Thoracic aorta (tissue), 2 donors: ENCODE data around the gene LRP11. TPM values are rescaled to one million over a fixed set of nuclear protein-coding genes. Genes with fewer than 3 reads are reported as not detected.
"Not testable (repeated sequence)": the region's sequence is repeated elsewhere in the genome, so short reads cannot be mapped to it uniquely, and the experiment has no call there.

Experiments
- ATAC-seq: fragments of 150-250 bp; one replicate; pipeline ENCODE4 v1.8.0; 2017; ENCODE audit warnings: low read depth; ENCODE audit not compliant: insufficient number of reproducible peaks, low FRiP score
- DNase-seq: peaks from one replicate; pipeline ENCODE4 v3.0.0-alpha.2; 2020; ENCODE audit warnings: low spot score
- H3K27ac ChIP-seq, 2 donors: fragments of 200-600 bp; sonication (generic); 1 replicate in 1 of 2; 2 replicates in 1 of 2; pipeline ENCODE4 v1.5.1; 2016; ENCODE audit warnings: mild to moderate bottlenecking in 2 of 2, moderate library complexity in 2 of 2
- H3K27me3 ChIP-seq: fragments of 200-600 bp; sonication (generic); replicated peaks from 2 replicates; pipeline ENCODE4 v1.6.0; 2016; ENCODE audit warnings: mild to moderate bottlenecking; ENCODE audit not compliant: insufficient read depth
- H3K36me3 ChIP-seq: fragments of 200-600 bp; sonication (generic); one replicate; pipeline ENCODE4 v1.5.1; 2016
- H3K4me1 ChIP-seq, 2 donors: fragments of 200-600 bp; sonication (generic); 1 replicate in 1 of 2; 2 replicates in 1 of 2; pipeline versions ENCODE4 v1.5.1 to v1.6.0; 2016; ENCODE audit warnings: low read depth in 2 of 2, mild to moderate bottlenecking in 1 of 2; ENCODE audit not compliant: control insufficient read depth in 1 of 2
- H3K4me3 ChIP-seq: fragments of 200-600 bp; sonication (generic); 2 replicates; pipeline ENCODE4 v1.5.1; 2016; ENCODE audit warnings: mild to moderate bottlenecking
- H3K9me3 ChIP-seq: fragments of 200-600 bp; sonication (generic); 2 replicates; pipeline ENCODE4 v1.5.1; 2016
- CTCF ChIP-seq: fragments of 200-600 bp; sonication (generic); IDR thresholded peaks from one replicate; pipeline ENCODE4 v1.5.1; 2019; ENCODE audit warnings: antibody characterized with exemption
- total RNA-seq, 2 donors: library from RNA; depleted of rRNA; stranded (reverse); fragments of >200 nt; gene quantifications; one replicate each; pipeline versions ENCODE4 v1.1.0 to v1.2.3, GENCODE V29; 2016

LRP11 gene
- total RNA-seq, 2 donors from 2014 or later = 22.4 to 31.8 TPM

DNA sequence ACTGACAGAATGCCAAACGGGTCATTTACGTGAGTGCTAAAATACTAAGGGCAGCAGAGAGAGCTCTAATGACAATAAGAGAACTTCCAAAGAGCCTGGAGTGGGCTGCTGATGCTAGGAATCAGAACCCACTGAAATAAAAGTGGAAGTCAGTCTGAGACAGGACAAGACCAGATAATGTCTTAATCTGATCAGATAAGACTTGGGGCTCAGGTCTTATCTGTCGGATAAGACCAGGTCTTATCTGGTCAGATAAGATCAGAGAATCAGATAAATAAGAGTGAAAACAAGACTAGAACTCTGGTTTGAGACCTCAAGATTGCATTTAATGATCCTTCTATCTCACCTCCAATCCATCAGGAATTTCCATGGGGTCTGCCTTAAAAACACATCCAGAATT is 18.6 kb downstream of the LRP11 start:
- Histone ChIP-seq H3K9me3 (no peaks in the 10 kb centered on the region), H3K27ac (no peak overlapping the region), H3K36me3 (no peaks in the 10 kb centered on the region), H3K27me3 (no peaks in the 10 kb centered on the region), H3K4me1 (peaks cover 5 to 15% of the 10 kb centered on the region in 2 donors), H3K4me3 (no peak overlapping the region)
- ATAC-seq = no peak
- TF ChIP-seq CTCF = no peak
- no peak for DNase-seq

DNA sequence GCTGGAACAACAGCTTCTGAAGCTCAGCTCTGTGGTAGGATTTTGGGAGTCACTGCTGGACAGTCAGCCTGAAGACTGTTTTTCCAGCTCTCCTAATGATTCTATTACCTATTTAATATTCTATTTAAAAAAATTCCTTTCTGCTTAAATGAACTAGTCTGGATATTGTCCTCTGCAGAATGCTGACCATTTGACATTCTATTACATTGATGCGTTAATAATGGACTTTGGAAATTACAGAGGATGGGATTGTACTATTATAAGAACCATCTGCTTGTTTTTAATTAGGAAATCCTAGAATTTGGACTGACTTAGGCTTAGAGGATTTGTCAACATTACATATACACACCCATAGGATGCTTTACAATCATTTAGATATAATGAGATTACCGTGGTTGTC is 19.7 kb downstream of the LRP11 start:
- H3K9me3 ChIP-seq = no peaks in the 10 kb centered on the region
- H3K4me1 ChIP-seq = peaks cover 5 to 15% of the 10 kb centered on the region in 2 donors
- ATAC-seq = no peak
- no peak for DNase-seq
- no peaks in the 10 kb centered on the region for H3K36me3 ChIP-seq
- H3K27ac ChIP-seq = no peak overlapping the region
- no peak overlapping the region for H3K4me3 ChIP-seq
- no peaks in the 10 kb centered on the region for H3K27me3 ChIP-seq
- TF ChIP-seq CTCF = no peak

GRCh38 chr6:149844036-149844435 is 20.1 kb downstream of the LRP11 start:
- H3K4me1 ChIP-seq = peaks cover 5 to 15% of the 10 kb centered on the region in 2 donors
- not testable (repeated sequence) for H3K27ac ChIP-seq, H3K27me3 ChIP-seq, DNase-seq, ATAC-seq, H3K9me3 ChIP-seq, H3K36me3 ChIP-seq, H3K4me3 ChIP-seq

GRCh38 chr6:149843051-149843633 is 21.0 kb downstream of the LRP11 start:
- no peak for DNase-seq
- ATAC-seq = no peak
- no peak for TF ChIP-seq CTCF
- Histone ChIP-seq H3K4me3 (no peak overlapping the region), H3K36me3 (no peaks in the 10 kb centered on the region), H3K9me3 (no peaks in the 10 kb centered on the region), H3K4me1 (peaks cover 5 to 15% of the 10 kb centered on the region in 2 donors), H3K27ac (no peak overlapping the region), H3K27me3 (no peaks in the 10 kb centered on the region)

- ATAC-seq (no peak), DNase-seq (no peak)
- H3K4me1 ChIP-seq = peaks cover 5 to 14% of the 10 kb centered on the region in 2 donors
- H3K4me3 ChIP-seq = no peak overlapping the region
- H3K27ac ChIP-seq = no peak overlapping the region
- no peaks in the 10 kb centered on the region for H3K36me3 ChIP-seq
- no peaks in the 10 kb centered on the region for H3K27me3 ChIP-seq
- no peaks in the 10 kb centered on the region for H3K9me3 ChIP-seq
- TF ChIP-seq CTCF = no peak
Observed at GRCh38 chr6:149842331-149842730, 21.8 kb downstream of the LRP11 start.
